Smooth muscle cell (in vitro differentiated cells): ENCODE data around the gene PM20D1. TPM values are rescaled to one million over a fixed set of nuclear protein-coding genes. Genes with fewer than 3 reads are reported as not detected.

ENCODE experiments used
- DNase-seq: peaks from one replicate; lab custom pipeline; 2025; ENCODE audit not compliant: unreplicated experiment; lab: John Stamatoyannopoulos, UW
- H2AFZ ChIP-seq: fragments of 200-600 bp; sonication (generic); 2 replicates; pipeline ENCODE4 v1.6.0; 2016; ENCODE audit warnings: antibody characterized with exemption, low read depth, mild to moderate bottlenecking
- H3F3A ChIP-seq: fragments of 200-600 bp; sonication (generic); 2 replicates; pipeline ENCODE4 v1.6.0; 2017; ENCODE audit warnings: antibody characterized with exemption, low read depth
- H3K27ac ChIP-seq: fragments of 200-600 bp; sonication (generic); 2 replicates; pipeline ENCODE4 v1.5.1; 2016; ENCODE audit warnings: low read depth, mild to moderate bottlenecking
- H3K27me3 ChIP-seq: fragments of 200-600 bp; sonication (generic); 2 replicates; pipeline ENCODE4 v1.6.1; 2016; ENCODE audit warnings: low read depth, mild to moderate bottlenecking
- H3K36me3 ChIP-seq: fragments of 200-600 bp; sonication (generic); 2 replicates; pipeline ENCODE4 v1.5.1; 2016; ENCODE audit warnings: low read depth
- H3K4me1 ChIP-seq: fragments of 200-600 bp; sonication (generic); 2 replicates; pipeline ENCODE4 v1.5.1; 2016; ENCODE audit warnings: low read depth
- H3K4me2 ChIP-seq: fragments of 200-600 bp; sonication (generic); 2 replicates; pipeline ENCODE4 v1.6.0; 2016; ENCODE audit warnings: mild to moderate bottlenecking
- H3K4me3 ChIP-seq: fragments of 200-600 bp; sonication (generic); 2 replicates; pipeline ENCODE4 v1.5.1; 2016; ENCODE audit warnings: mild to moderate bottlenecking
- H3K79me2 ChIP-seq: fragments of 200-600 bp; sonication (generic); 2 replicates; pipeline ENCODE4 v1.6.0; 2016; ENCODE audit warnings: low read depth, mild to moderate bottlenecking
- H3K9ac ChIP-seq: fragments of 200-600 bp; sonication (generic); 2 replicates; pipeline ENCODE4 v1.6.0; 2016; ENCODE audit warnings: low read depth
- H3K9me3 ChIP-seq: fragments of 200-600 bp; sonication (generic); replicated peaks from 2 replicates; pipeline ENCODE4 v1.5.1; 2016; ENCODE audit warnings: low read depth
- H4K20me1 ChIP-seq: fragments of 200-600 bp; sonication (generic); 2 replicates; pipeline ENCODE4 v1.6.0; 2016; ENCODE audit warnings: low read depth
- CTCF ChIP-seq: fragments of 200-600 bp; sonication (generic); IDR thresholded peaks from 2 replicates; pipeline ENCODE4 v1.5.1; 2017; ENCODE audit warnings: borderline replicate concordance, mild to moderate bottlenecking, antibody characterized with exemption; ENCODE audit not compliant: insufficient read depth, poor library complexity, severe bottlenecking
- WGBS: methylation state at CpG from one replicate; pipeline ENCODE4 v1.1.7; 2016; ENCODE audit warnings: low lambda C conversion rate; 5-methylcytosine and 5-hydroxymethylcytosine counted together
- polyA plus RNA-seq: library from polyadenylated mRNA; unstranded; fragments of >200 nt; fragmentation: Nextera tagmentation; extraction: Ambion mirVana; gene quantifications from 2 replicates; pipeline ENCODE4 v1.2.1, GENCODE V29; 2016
- total RNA-seq: library from RNA; depleted of rRNA; stranded (reverse); fragments of >200 nt; gene quantifications from 2 replicates; pipeline ENCODE4 v1.2.3, GENCODE V29; 2014

The PM20D1 gene
- total and polyA plus RNA-seq, 2 experiments from 2014 or later = not detected

GRCh38 chr1:205785446-205785845 is 64.5 kb downstream of the PM20D1 start:
- no peak overlapping the region for H3K4me2 ChIP-seq
- H3K4me3 ChIP-seq = no peak overlapping the region
- DNase-seq = no peak
- H3K27ac ChIP-seq = no peak overlapping the region
- H2AFZ ChIP-seq = no peak overlapping the region
- H3K4me1 ChIP-seq = peaks cover 5% of the 10 kb centered on the region
- H3K79me2 ChIP-seq = no peaks in the 10 kb centered on the region
- TF ChIP-seq CTCF = no peak
- WGBS = 91% methylated on average over 9 of the region's 9 CpGs
- no peaks in the 10 kb centered on the region for H3K27me3 ChIP-seq
- H3K9me3 ChIP-seq = no peaks in the 10 kb centered on the region
- H3F3A ChIP-seq = no peaks in the 10 kb centered on the region
- no peak overlapping the region for H3K9ac ChIP-seq
- no peaks in the 10 kb centered on the region for H4K20me1 ChIP-seq
- H3K36me3 ChIP-seq = no peaks in the 10 kb centered on the region

- H4K20me1 ChIP-seq = no peaks in the 10 kb centered on the region
- no peak overlapping the region for H3K4me3 ChIP-seq
- no peaks in the 10 kb centered on the region for H3K36me3 ChIP-seq
- H3K9ac ChIP-seq = no peak overlapping the region
- H3F3A ChIP-seq = no peaks in the 10 kb centered on the region
- no peak overlapping the region for H3K27ac ChIP-seq
- no peaks in the 10 kb centered on the region for H3K9me3 ChIP-seq
- no peak for TF ChIP-seq CTCF
- H3K4me1 ChIP-seq = peaks cover 5% of the 10 kb centered on the region
- H2AFZ ChIP-seq = no peak overlapping the region
- WGBS = 98% methylated on average over 4 of the region's 4 CpGs
- H3K79me2 ChIP-seq = no peaks in the 10 kb centered on the region
- H3K27me3 ChIP-seq = no peaks in the 10 kb centered on the region
- no peak overlapping the region for H3K4me2 ChIP-seq
- DNase-seq = no peak
These were observed 66.0 kb downstream of the PM20D1 start for GRCh38 chr1:205783904-205784303.

- no peaks in the 10 kb centered on the region for H3K9me3 ChIP-seq
- H3K4me2 ChIP-seq = no peak overlapping the region
- no peak for DNase-seq
- H3K79me2 ChIP-seq = no peaks in the 10 kb centered on the region
- H3K27ac ChIP-seq = no peak overlapping the region
- H3K9ac ChIP-seq = no peak overlapping the region
- H3K27me3 ChIP-seq = no peaks in the 10 kb centered on the region
- H3K36me3 ChIP-seq = no peaks in the 10 kb centered on the region
- peaks cover 5% of the 10 kb centered on the region for H3K4me1 ChIP-seq
- no peak overlapping the region for H3K4me3 ChIP-seq
- no peak for TF ChIP-seq CTCF
- no peak overlapping the region for H2AFZ ChIP-seq
- no peaks in the 10 kb centered on the region for H3F3A ChIP-seq
- H4K20me1 ChIP-seq = no peaks in the 10 kb centered on the region
These were observed 66.5 kb downstream of the PM20D1 start for GRCh38 chr1:205783433-205783795.

GRCh38 chr1:205782627-205783432 is 67.1 kb downstream of the PM20D1 start:
- H3K27ac ChIP-seq = no peak overlapping the region
- H3K79me2 ChIP-seq = no peaks in the 10 kb centered on the region
- no peak for TF ChIP-seq CTCF
- H3K4me3 ChIP-seq = no peak overlapping the region
- no peaks in the 10 kb centered on the region for H4K20me1 ChIP-seq
- DNase-seq = no peak
- no peaks in the 10 kb centered on the region for H3K36me3 ChIP-seq
- H3K9me3 ChIP-seq = no peaks in the 10 kb centered on the region
- no peak overlapping the region for H3K9ac ChIP-seq
- no peaks in the 10 kb centered on the region for H3F3A ChIP-seq
- 89% methylated on average over 4 of the region's 4 CpGs for WGBS
- no peak overlapping the region for H3K4me2 ChIP-seq
- no peak overlapping the region for H2AFZ ChIP-seq
- peaks cover 5% of the 10 kb centered on the region for H3K4me1 ChIP-seq
- H3K27me3 ChIP-seq = no peaks in the 10 kb centered on the region
